ENCODE results near the gene COTL1.

DNA sequence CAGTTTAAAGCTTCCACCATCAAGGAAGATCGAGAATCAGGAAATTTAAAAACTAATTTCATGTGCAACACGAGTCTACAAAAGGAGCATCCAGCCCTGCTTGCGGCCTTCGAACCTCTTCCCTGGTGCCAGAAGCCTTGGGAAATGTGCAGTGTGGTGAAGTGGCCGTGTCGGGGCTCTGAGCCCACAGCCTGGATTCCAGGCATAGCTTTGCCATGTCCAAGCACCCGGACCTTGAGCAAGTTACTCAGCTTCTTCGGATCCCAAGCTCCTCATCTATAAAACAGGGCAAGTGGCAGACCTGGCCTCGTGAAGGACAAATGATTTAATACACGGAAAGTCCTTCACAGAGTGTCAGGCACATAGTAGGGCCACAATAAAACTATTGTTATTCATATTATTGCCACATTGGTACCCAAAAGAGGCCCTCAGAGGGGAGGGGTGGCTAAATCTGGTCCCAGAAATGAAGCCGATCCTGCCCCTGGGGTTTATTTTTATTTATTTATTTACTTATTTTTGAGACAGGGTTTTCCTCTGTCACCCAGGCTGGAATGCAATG is 34.8 kb downstream of the COTL1 start:
- TF ChIP-seq, protein P1, sequence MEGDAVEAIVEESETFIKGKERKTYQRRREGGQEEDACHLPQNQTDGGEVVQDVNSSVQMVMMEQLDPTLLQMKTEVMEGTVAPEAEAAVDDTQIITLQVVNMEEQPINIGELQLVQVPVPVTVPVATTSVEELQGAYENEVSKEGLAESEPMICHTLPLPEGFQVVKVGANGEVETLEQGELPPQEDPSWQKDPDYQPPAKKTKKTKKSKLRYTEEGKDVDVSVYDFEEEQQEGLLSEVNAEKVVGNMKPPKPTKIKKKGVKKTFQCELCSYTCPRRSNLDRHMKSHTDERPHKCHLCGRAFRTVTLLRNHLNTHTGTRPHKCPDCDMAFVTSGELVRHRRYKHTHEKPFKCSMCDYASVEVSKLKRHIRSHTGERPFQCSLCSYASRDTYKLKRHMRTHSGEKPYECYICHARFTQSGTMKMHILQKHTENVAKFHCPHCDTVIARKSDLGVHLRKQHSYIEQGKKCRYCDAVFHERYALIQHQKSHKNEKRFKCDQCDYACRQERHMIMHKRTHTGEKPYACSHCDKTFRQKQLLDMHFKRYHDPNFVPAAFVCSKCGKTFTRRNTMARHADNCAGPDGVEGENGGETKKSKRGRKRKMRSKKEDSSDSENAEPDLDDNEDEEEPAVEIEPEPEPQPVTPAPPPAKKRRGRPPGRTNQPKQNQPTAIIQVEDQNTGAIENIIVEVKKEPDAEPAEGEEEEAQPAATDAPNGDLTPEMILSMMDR (IDR thresholded peaks at IDR 0.05) = no peak
- TF ChIP-seq, protein P2, sequence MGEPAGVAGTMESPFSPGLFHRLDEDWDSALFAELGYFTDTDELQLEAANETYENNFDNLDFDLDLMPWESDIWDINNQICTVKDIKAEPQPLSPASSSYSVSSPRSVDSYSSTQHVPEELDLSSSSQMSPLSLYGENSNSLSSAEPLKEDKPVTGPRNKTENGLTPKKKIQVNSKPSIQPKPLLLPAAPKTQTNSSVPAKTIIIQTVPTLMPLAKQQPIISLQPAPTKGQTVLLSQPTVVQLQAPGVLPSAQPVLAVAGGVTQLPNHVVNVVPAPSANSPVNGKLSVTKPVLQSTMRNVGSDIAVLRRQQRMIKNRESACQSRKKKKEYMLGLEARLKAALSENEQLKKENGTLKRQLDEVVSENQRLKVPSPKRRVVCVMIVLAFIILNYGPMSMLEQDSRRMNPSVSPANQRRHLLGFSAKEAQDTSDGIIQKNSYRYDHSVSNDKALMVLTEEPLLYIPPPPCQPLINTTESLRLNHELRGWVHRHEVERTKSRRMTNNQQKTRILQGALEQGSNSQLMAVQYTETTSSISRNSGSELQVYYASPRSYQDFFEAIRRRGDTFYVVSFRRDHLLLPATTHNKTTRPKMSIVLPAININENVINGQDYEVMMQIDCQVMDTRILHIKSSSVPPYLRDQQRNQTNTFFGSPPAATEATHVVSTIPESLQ (CRISPR knock-in tag; IDR thresholded peaks at IDR 0.05) = no peak
- TF ChIP-seq MXD4 (CRISPR knock-in tag; IDR thresholded peaks at IDR 0.05; ENCODE audit: borderline replicate concordance) = no peak
- TF ChIP-seq ZNF138 (CRISPR knock-in tag; conservative IDR thresholded peaks at IDR 0.05) = no peak
- TF ChIP-seq, protein P3, sequence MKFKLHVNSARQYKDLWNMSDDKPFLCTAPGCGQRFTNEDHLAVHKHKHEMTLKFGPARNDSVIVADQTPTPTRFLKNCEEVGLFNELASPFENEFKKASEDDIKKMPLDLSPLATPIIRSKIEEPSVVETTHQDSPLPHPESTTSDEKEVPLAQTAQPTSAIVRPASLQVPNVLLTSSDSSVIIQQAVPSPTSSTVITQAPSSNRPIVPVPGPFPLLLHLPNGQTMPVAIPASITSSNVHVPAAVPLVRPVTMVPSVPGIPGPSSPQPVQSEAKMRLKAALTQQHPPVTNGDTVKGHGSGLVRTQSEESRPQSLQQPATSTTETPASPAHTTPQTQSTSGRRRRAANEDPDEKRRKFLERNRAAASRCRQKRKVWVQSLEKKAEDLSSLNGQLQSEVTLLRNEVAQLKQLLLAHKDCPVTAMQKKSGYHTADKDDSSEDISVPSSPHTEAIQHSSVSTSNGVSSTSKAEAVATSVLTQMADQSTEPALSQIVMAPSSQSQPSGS (CRISPR knock-in tag; IDR thresholded peaks at IDR 0.05; ENCODE audit: borderline replicate concordance, low read depth) = no peak

Data from WTC11 (cell line).